DMS53 treated with DMSO at 0.1 percent for 48 hours (cell line): ENCODE measurements around the gene NBDY.
"Not testable (repeated sequence)": the region's sequence is repeated elsewhere in the genome, so short reads cannot be mapped to it uniquely, and the experiment has no call there.

Experiments
- DNase-seq: peaks from one replicate; lab custom pipeline; 2025; ENCODE audit not compliant: unreplicated experiment; lab: John Stamatoyannopoulos, UW

Gene NBDY

DNA sequence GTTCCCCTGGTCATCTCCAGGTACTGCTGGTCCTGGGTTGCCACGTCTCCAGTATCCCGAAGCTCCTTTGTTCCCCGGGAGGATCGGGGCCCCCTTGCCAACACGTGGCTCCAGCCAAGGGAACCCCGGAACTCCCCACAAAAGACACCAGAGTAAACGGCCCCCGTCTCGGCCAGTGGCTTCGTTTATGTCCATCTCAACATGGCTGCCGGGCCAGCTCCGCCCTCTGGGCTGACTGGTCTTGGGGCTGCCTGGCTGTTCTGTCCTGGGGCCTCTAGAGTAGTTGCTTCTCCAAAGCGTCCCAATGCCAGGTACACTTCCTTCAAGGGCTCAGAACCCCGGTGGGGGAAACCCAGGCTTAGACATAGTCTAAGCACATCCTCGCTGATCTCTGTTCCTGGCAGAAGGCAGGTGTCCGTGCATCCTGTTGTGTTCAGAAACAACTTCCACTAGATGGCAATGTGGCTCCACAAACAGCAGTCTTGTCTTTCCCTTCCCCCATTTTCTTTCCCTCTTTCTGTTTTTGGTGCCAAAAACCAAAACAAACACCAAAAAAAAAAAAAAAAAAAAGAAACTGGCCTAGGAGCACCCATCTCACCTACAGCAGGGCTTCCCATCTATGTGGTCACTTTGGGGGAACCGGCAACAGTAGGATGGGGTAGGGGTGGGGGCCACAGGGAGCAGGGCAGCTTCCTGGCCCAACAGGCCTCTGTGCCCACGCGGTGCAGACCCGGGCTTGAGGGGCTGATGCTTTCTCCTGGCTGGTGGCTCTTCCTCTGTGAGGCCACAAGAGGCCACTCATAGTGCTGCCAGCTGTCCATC, 35.3 kb downstream of the NBDY start:
- DNase-seq, result no peak

DNA sequence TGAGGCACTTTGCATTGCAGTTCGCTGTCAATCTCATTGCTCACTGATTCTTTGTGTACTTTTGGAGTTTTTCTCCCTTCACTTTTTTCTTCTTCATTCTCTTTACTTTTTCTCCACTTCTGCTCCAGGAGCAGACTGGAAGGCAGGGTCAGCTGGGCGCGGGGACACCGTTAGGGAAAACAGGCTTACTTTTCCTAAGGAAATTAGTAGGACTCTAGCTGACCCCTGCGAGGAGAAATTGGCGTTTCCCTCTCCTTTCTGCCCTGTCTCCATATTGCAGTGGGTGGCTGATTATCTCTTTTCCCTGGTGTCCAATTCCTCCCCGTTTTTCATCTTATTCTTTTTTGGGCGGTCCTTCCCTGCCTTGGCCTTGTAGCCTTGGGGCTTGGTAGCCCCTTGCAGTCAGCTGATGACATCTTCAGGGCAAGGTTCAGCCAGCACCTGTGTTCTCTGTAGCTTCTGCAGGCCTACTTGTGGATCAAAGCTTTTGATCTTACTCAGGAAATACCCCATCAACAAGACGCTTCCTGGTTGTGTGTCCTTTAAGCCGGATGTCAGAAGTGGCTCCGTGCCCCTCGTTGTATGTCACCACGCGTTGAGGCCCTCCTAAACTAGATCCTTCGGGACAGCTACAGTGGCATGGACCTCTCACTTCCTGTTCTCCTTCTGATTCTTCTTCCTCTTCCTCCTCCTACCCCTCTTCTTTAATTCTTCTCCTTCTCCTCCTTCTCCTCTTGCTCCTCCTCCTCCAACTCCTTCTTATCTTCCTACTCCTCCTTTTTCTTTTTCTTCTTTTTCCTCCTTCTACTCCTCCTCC, 36.1 kb downstream of the NBDY start:
- no peak for DNase-seq

DNA sequence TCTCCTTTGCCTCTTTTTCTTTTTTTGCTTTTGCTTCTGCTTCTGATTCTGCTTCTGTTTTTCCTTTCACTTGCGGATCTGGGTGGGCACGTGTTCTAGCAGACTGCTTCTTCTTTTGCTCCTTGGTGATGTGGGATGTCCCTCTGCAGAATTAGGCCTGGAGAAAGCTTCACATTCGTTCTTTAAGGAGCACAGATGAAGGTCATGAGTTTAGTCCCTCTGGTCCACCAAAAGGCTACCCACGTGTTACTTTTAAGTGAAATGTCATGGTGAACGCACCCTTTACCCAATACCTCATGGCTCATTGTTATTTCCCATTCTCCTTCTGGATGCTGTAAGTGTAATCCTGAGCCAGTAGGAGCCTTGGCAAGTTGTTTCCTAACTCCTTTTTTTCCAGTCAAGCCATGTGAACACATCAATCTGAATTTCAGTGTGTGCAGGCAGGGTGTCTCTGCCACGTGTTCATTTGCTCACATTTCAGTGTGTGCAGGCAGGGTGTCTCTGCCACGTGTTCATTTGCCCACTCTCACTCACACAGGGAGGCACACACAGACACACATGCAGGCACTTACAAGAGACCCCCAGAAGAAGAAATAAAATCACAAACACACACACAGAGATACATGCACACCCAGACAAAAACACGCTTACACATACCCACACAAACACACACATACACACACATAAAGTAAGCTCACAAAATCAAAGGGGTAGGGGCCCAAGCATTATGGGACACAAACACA, 36.9 kb downstream of the NBDY start:
- DNase-seq, result no peak

DNA sequence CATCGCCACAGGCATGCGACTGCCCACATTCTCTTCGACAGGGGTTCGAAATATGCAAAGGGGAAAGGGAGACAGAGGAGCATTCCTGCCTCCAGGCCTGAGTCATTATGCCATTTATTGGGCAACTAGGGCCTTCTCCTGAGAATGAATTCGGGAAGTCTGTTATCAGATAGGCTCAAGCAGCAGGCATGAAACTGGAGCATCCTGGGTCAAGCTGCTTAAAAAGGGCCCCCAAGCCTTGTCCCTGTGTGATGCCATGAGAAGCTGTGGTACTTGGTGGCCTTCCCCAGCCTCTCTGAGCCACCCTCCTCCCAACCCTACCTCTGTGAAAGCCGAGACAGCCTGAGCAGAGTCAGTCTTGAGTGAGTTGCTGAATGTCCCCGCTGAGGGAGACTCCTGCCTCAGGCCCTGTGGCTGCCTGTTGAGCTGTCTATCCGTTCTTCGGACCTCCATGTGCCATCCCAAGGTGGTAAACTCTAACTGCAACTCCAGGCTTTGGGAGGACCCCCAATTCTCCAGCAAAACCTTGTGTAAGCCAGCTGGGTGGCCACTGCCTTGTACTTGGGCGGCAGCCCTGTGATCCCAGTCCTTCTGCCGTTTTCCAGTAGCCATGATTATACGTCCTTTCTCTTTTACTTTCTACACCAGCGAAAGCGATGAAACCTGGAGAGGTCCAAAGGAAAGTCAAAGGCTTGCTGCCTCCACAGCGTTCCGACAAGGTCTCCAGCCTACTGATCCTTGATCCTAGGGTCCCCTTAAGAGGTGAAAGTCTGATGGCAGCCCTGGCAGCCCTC, 37.7 kb downstream of the NBDY start:
- no peak for DNase-seq

DNA sequence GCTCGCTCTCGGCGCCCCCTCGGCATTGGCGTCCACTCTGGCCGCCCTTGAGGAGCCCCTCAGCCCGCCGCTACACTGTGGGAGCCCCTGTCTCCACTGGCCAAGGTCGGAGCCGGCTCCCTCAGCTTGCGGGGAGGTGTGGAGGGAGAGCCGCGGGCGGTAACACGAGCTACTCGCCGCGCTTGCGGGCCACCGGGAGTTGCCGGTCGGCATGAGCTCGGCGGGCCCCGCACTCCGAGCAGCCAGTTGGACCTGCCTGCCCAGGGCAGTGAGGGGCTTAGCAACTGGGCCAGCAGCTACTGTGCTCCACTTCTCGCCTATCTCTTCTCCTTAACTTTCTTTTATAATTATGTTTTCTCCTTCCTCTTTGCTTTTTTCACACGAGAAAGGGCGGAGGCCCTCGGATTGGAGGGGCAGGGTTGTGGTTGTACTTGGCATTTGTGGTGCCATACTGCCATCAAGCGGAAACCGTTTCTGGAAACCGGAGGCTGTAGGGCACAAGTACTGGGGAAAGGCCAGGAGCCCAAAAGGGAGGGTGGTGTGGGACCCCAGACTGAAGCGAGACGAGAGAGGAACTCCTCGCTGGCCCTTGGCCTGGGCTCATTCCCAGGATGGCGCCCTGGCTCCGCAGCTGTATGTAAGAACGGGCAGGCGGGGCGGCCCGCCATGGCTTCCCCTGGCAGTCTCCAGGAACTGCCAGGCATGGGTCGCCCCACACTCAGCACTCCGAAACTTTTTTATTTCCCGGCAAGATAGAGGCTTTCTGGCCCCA, 38.5 kb downstream of the NBDY start:
- DNase-seq, result not testable (repeated sequence)

DNA sequence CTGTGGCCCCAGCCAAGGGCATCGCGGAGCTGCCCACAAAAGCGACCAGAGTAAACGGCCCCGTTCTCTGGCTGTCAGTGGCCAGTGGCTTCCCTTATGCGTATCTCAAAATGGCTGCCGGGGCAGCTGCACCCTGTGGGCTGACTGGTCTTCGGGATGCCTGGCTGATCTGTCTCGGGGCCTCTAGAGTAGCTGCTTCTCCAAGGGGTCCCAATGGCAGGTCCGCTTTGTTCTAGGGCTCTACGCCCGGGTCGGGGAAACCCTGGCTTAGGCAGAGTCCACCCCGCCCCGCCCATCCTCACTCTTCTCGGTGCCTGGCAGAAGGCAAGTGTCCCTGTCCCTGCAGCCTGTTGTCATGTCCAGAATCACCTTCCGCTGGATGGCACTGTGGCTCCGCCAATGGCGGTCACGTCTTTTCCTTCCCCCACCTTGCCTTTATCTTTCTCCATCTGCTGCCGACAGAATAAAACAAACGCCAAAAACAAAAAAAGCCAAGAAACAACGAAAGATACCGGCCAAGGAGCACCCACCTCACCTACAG, 39.1 kb downstream of the NBDY start:
- DNase-seq, result not testable (repeated sequence)

DNA sequence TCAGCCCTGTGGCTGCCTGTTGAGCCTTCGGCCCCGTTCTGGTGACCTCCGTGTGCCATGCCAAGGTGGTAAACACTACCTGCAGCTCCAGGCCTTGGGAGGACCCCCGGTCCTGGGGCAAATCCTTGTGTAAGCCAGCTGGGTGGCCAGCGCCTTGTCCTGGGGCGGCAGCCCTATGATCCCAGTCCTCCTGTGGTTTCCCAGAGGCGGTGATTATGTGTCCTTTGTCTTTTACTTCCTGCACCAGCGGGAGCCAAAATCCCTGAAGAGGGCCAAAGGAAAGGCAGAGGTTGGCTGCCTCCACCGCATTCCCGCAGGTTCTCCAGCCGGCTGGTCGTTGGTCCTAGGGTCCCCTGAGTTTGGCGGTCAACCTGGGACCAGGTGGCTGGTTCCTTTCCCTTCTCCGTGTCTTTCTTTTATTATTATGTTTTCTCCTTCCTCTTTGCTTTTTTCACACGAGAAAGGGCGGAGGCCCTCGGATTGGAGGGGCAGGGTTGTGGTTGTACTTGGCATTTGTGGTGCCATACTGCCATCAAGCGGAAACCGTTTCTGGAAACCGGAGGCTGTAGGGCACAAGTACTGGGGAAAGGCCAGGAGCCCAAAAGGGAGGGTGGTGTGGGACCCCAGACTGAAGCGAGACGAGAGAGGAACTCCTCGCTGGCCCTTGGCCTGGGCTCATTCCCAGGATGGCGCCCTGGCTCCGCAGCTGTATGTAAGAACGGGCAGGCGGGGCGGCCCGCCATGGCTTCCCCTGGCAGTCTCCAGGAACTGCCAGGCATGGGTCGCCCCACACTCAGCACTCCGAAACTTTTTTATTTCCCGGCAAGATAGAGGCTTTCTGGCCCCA, 43.9 kb downstream of the NBDY start:
- DNase-seq, result not testable (repeated sequence)

DNA sequence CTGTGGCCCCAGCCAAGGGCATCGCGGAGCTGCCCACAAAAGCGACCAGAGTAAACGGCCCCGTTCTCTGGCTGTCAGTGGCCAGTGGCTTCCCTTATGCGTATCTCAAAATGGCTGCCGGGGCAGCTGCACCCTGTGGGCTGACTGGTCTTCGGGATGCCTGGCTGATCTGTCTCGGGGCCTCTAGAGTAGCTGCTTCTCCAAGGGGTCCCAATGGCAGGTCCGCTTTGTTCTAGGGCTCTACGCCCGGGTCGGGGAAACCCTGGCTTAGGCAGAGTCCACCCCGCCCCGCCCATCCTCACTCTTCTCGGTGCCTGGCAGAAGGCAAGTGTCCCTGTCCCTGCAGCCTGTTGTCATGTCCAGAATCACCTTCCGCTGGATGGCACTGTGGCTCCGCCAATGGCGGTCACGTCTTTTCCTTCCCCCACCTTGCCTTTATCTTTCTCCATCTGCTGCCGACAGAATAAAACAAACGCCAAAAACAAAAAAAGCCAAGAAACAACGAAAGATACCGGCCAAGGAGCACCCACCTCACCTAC, 44.5 kb downstream of the NBDY start:
- DNase-seq, result not testable (repeated sequence)

DNA sequence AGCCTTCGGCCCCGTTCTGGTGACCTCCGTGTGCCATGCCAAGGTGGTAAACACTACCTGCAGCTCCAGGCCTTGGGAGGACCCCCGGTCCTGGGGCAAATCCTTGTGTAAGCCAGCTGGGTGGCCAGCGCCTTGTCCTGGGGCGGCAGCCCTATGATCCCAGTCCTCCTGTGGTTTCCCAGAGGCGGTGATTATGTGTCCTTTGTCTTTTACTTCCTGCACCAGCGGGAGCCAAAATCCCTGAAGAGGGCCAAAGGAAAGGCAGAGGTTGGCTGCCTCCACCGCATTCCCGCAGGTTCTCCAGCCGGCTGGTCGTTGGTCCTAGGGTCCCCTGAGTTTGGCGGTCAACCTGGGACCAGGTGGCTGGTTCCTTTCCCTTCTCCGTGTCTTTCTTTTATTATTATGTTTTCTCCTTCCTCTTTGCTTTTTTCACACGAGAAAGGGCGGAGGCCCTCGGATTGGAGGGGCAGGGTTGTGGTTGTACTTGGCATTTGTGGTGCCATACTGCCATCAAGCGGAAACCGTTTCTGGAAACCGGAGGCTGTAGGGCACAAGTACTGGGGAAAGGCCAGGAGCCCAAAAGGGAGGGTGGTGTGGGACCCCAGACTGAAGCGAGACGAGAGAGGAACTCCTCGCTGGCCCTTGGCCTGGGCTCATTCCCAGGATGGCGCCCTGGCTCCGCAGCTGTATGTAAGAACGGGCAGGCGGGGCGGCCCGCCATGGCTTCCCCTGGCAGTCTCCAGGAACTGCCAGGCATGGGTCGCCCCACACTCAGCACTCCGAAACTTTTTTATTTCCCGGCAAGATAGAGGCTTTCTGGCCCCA, 49.3 kb downstream of the NBDY start:
- not testable (repeated sequence) for DNase-seq

DNA sequence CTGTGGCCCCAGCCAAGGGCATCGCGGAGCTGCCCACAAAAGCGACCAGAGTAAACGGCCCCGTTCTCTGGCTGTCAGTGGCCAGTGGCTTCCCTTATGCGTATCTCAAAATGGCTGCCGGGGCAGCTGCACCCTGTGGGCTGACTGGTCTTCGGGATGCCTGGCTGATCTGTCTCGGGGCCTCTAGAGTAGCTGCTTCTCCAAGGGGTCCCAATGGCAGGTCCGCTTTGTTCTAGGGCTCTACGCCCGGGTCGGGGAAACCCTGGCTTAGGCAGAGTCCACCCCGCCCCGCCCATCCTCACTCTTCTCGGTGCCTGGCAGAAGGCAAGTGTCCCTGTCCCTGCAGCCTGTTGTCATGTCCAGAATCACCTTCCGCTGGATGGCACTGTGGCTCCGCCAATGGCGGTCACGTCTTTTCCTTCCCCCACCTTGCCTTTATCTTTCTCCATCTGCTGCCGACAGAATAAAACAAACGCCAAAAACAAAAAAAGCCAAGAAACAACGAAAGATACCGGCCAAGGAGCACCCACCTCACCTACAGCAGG, 50.0 kb downstream of the NBDY start:
- not testable (repeated sequence) for DNase-seq

DNA sequence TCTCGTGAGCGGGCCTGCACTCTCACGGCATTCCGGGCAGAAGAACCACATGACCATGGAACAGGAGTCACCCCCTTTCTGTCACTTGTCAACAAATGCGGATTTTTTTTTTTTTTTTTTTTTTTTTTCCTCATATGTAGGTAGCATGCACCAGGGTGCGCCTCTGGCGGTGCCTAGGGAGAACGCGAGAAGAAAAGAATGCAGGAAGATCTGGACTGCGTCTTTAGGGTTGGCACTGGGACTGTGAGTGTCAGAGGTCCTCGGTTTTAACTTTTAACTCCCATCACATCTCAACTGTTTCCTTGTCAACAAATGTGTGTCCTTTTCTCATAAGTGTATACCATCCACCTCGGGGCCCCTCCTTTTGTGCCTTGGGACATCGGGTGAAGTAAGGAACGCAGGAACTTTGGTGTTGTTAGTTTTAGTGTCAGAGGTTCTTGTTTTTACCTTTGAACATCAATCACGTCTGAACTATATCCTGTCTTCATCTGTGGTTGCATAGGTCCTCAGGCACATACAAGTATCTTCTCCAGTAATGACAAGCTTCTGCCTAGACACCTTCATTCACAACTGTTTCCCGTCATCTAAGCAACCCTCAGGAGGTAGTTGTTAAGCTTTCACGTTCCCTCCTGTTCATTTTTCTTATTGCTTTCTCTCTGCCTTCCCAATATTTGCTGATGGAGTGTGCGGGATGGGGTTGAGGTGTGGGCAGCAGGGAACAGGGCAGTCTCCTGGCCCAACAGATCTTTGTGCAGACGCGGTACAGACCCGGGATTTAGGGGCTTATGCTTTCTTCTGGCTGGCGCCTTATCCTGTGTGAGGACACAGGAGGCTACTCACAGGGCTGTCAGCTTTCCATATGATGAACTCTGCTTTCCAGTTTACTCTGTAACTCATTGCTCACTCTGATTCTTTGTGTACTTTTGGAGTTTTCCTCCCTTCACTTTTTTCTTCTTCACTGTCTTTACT, 51.9 kb downstream of the NBDY start:
- not testable (repeated sequence) for DNase-seq

DNA sequence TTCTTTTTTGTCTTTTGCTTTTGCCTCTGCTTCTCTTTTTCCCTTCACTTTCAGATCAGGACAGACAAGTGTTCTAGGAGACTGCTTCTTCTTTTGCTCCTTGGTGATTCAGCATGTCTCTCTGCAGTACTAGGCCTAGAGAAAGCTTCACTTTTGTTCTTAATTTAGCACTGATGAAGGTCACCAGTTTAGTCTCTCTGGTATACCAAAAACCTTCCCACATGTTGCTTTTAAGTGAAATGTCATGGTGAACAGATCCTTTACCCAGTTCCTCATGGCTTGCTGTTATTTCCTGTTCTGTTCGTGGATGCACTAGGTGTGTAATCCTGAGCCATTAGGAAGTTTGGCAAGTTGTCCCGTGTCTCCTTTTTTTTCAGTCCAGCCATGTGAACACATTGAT, 53.3 kb downstream of the NBDY start:
- no peak for DNase-seq

DNA sequence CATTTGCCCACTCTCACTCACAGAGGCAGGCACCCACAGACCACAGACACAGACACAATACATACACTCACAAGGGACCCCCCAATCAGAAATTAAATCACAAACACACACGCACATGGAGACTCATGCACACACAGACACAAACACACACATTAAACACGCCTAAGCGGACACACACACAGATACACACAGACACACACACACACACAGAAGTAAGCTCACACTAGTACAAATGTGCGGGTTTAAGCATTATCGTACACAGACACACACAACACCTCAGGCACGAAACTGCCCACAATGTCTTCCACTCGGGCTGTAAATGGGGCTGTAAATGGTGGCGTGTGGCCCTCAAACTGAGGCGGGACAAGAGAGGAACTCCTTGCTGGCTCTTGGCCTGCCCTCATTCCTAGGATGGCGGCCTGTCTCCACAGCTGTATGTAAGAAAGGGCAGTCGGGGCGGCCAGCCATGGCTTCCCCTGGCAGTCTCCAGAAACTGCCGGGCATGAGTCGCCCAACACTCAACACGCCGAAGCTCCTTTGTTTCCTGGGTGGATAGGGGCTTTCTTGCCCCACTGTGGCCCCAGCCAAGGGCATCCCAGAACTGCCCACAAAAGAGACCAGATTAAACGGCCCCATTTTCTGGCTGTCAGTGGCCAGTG, 53.9 kb downstream of the NBDY start:
- DNase-seq, result no peak

DNA sequence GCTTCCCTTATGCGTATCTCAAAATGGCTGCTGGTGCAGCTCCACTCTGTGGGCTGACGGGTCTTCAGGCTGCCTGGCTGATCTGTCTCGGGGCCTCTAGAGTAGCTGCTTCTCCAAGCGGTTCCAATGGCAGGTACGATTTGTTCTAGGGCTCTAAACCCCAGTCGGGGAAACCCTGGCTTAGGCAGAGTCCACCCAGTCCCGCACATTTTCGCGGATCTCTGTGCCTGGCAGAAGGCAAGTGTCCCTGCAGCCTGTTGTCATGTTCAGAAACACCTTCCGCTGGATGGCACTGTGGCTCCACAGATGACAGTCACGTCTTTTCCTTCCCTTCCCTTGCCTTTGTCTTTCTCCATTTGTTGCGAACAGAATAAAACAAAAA, 54.4 kb downstream of the NBDY start:
- DNase-seq, result no peak

DNA sequence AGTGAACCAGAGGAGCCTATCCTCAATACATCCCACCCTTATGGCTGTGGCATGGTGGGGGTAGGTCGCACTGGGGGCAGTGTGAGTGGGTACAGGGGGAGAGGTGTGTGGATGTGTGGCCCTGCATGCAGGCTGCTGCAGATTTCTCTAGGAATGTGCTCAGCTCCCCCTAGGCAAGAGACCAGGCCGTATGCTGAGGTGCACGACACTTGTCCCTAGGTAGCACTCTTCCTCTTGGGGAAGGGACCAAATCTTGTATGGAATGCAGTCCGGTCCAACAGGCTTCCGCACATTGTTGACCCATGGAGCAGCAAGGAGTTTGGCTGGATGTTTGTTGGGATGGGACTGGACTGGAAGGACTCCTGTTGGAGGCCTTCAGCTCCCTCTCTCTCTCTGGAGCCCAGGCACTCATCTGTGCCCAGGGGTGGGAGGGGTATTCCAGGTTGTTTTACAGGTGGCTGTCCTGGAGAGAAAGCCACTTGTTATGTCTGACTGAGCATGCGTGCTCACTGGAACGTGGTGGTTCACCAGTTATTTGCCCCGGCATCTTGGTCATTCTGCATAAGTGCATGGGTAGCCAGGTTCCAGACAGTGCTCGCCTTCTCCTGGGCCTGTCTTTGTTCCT, 55.1 kb downstream of the NBDY start:
- no peak for DNase-seq
